ENCODE measurements around the gene NLRP7.
"Not testable (repeated sequence)": the region's sequence is repeated elsewhere in the genome, so short reads cannot be mapped to it uniquely, and the experiment has no call there.

The NLRP7 gene

DNA sequence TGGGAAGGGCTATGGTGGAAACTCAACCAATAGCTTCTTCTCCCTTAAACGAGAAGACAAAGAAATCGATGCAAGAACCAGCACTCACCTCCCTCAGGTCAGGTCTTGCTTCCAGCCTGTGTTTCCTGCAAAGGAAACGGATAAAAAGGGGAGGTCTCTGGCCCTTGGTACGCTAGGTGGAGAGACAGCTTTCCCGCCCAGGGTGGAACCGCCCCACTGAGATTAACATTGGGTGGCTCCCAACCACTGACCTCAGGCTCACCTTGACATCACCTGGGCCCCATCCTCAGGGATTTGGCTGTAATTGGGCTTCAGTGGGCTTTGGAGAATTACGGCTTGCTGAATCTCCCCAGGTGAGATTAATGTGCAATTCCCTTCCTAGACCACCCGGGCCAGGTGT lies at the start of gene NLRP7:
TSS of gene NLRP7 (minus strand) at position 150 of the 400 bp plus-strand sequence.
- DNase-seq, result no peak

DNA sequence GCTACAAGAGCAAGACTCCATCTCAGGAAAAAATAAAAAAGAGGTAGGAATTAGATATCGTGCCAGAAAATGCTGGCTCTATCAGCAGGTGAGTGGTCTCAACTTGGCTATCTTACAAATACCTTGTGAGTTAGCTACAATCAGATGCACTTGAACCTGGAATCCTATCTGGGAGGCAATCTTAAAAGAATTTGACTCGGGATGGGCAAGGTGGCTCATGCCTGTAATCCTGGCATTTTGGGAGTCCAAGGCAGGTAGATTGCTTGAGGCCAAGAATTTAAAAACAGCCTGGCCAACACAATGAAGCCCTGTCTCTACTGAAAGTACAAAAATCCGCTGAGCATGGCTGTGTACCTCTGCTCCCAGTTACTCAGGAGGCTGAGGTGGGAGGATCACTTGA lies 48.2 kb upstream of the NLRP7 start:
- DNase-seq, result no peak

DNA sequence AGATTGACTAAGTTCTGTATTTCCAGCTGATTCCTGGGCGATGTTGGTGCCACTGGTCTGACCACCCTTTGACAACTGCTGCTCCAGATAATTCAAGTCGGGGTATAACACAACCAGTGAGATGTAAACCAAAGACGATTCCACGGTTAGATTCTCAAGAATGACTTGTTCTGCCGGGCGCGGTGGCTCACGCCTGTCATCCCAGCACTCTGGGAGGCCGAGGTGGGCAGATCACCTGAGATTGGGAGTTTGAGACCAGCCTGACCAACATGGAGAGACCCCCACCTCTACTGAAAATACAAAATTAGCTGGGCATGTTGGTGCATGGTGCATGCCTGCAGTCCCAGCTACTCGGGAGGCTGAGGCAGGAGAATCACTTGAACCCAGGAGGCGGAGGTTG lies 42.2 kb upstream of the NLRP7 start:
- not testable (repeated sequence) for DNase-seq

DNA sequence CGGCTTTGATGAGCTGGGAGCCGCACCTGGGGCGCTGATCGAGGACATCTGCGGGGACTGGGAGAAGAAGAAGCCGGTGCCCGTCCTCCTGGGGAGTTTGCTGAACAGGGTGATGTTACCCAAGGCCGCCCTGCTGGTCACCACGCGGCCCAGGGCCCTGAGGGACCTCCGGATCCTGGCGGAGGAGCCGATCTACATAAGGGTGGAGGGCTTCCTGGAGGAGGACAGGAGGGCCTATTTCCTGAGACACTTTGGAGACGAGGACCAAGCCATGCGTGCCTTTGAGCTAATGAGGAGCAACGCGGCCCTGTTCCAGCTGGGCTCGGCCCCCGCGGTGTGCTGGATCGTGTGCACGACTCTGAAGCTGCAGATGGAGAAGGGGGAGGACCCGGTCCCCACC lies 35.2 kb upstream of the NLRP7 start:
- not testable (repeated sequence) for DNase-seq

DNA sequence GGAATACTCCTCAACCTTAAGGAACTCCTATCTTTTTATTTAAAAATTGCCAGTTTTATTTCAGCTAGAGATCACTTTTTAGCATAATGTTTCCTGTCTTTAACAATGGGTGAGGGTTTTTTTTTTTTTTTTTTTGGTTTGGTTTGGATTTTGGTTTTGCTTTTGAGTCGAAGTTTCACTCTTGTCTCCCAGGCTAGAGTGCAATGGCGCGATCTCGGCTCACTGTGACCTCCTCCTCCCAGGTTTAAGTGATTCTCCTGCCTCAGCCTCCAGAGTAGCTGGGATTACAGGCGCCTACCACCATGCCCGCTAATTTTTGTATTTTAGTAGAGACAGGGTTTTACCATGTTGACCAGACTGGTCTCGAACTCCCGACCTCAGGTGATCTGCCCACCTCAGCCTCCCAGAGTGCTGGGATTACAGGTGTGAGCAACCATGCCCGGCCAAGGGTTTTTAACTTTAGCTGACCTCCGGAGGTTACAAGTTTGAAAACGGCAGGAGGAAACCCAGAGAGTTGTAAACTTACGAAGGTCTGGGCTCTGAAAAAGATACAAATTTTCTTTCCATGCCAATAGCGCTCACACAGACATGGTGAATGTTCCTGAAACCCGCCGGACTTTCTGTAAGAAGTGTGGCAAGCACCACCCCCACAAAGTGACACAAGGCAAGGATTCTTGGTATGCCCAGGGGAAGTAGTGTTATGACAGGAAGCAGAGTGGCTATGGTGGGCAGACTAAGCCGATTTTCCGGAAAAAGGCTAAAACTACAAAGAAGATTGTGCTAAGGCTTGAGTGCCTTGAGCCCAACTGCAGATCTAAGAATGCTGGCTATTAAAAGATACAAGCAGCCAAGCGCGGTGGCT lies 26.1 kb upstream of the NLRP7 start:
- DNase-seq, result not testable (repeated sequence)

DNA sequence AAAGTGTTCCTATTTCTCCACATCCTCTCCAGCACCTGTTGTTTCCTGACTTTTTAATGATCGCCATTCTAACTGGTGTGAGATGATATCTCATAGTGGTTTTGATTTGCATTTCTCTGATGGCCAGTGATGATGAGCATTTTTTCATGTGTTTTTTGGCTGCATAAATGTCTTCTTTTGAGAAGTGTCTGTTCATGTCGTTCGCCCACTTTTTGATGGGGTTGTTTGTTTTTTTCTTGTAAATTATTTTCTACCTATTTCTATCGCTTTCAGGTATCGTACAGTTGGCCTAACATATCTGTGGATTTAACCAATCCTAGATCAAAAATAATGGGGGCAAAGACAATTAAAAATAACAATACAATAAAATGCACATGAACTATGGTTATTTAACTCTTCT lies 24.1 kb upstream of the NLRP7 start:
- DNase-seq, result not testable (repeated sequence)

DNA sequence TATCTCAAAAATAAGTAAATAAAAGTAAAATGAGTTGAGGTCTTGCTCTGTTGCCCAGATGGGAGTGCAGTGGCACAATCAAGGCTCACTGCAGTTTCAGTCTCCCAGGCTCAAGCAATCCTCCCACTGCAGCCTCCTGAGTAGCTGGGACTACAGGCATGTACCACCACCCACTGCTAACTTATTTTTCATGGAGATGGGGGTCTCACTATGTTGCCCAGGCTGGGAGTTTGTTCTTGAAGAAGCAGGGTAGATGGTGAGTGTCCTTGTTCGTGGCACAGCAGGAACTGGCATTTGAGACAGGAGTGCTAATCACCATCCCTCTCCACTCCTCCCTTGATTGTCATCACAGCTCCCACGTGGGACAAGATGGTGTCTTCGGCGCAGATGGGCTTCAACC lies 22.3 kb upstream of the NLRP7 start:
- DNase-seq, result no peak

DNA sequence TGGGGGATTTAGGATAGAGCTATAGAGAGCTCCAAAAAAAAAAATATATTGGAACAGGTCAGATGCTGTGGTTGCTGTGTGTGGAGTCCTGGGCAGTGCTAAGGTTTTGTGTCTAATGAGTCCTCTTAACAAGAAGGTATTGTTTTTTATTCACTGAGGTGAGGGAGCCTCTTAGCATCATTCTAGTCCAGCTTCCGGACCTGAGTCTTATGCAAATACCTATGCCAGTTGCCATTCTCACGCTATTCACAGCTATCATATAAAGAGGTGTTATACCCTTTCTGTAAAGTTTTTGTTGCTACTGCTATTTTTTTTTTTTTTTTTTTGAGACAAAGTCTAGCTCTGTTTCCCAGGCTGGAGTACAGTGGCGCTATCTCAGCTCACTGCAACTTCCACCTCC lies 20.3 kb upstream of the NLRP7 start:
- DNase-seq, result no peak

DNA sequence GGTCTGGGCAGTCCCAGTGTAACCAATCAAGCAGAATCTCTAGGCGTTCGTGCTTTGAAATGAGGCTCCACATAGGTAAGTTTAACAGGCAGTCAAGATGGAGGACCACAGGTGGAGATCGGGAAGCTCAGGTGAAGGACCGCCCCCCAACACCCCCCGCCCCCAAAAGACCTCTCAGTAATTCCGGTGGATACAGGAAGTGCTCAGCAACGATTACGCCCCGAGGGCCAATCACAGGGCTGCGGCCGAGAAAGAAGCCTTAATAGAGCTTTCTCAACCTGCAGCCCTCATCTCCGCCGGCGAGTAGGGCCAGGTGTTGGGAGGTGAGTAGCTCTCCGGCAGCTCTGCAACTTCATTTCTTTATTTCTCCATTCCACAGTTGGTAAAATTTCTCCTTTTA lies 17.7 kb upstream of the NLRP7 start:
- DNase-seq, result not testable (repeated sequence)

DNA sequence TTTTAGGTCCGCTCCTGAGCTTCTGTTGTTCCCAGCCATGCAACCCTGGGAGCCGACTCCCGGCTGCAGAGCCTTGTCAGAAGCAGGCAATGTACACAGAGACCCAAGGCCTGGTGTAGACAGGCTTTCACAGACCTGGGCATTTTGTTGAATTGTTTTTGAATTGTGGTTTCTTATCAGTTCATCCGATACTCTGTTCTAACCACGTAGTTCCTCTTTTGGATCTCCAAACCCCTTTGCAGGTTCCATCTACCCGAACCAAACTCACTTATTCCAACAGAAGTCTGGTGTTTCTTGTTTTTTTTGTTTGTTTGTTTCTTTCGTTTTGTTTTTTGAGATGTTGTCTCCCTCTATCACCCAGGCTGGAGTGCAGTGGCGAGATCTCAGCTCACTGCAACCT lies 12.5 kb upstream of the NLRP7 start:
- DNase-seq, result no peak

DNA sequence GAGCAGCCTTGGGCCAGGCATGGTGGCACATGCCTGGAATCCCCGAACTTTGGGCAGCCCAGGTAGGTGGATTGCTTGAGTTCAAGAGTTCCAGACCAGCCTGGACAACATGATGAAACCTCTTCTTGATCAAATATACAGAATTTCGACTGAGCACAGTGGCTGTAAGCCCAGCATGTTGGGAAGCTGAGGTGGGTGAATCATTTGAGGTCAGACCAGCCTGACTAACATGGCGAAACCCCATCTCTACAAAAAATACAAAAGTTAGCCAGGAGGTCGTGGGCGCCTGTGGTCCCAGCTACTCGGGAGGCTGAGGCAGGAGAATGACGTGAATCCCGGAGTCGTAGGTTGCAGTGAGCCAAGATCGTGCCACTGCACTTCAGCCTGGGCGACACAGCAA lies 8.0 kb upstream of the NLRP7 start:
- DNase-seq, result no peak

DNA sequence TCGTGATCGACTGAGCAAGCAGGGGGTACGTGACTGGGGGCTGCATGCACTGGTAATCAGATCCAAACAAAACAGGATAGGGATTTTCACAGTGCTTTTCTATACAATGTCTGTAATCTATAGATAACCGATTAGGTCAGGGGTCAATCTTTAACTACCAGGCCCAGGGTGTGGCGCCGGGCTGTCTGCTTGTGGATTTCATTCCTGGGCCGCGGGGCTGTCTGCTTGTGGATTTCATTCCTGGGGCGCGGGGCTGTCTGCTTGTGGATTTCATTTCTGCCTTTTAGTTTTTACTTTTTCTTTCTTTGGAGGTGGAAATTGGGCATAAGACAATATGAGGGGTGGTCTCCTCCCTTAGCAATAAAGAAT lies 6.0 kb upstream of the NLRP7 start:
- not testable (repeated sequence) for DNase-seq

DNA sequence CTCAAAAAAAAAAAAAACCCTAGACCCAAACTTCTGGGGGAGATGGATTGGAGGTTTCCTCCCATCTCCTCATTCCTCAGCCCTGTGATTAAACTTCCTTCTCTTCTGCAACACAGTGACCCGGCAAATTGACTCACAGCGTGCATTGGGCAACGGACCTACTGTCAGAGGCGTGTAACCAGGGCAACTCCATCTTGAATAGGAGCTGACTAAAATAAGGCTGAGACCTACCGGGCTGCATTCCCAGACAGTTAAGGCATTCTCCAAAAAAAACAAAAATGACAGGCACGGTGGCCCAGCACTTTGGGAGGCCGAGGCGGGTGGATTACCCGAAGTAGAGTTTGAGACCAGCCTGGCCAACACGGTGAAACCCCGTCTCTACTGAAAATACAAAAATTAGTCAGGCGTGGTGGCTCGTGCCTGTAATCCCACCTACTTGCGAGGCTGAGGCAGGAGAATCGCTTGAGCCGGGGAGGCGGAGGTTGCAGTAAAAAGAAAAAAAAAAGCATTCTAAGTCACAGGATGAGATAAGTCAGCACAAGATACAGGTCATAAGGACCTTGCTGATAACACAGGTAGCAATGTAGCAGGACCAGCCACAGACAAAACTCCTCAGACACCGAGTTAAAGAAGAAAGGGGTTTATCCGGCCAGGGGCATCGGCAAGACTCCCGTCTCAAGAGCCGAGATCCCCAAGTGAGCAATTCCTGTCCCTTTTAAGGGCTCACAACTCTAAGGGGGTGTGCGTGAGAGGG lies 5.4 kb upstream of the NLRP7 start:
- peak; percentile 11 for DNase-seq

DNA sequence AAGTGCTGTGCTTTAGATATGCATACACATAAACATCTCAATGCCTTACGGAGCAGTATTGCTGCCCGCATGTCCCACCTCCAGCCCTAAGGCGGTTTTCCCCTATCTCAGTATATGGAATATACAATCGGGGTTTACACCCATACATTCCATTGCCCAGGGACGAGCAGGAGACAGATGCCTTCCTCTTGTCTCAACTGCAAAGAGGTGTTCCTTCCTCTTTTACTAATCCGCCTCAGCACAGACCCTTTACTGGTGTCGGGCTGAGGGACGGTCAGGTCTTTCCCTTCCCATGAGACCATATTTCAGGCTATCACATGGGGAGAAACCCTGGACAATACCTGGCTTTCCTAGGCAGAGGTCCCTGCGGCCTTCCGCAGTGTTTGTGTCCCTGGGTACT lies 3.2 kb upstream of the NLRP7 start:
- DNase-seq, result not testable (repeated sequence)

DNA sequence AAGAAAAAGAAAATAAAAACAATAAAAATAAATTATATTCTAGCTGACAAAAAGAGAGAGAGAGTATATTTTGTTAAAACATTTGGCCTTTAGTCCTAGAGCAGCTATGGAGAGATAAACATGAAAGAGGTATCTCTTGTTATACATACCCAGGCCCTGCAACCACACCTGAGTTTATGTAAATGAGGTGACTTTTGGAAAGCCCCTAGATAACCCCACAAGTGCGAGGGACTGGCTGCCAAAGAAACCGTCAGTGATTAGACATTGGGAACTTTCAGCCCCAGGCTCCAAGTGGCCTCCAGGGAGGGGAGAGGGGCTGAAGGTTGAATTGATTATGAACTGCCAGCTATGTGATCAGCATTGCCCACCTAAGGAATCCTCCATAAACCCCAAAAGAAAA lies 2.1 kb upstream of the NLRP7 start:
- no peak for DNase-seq

DNA sequence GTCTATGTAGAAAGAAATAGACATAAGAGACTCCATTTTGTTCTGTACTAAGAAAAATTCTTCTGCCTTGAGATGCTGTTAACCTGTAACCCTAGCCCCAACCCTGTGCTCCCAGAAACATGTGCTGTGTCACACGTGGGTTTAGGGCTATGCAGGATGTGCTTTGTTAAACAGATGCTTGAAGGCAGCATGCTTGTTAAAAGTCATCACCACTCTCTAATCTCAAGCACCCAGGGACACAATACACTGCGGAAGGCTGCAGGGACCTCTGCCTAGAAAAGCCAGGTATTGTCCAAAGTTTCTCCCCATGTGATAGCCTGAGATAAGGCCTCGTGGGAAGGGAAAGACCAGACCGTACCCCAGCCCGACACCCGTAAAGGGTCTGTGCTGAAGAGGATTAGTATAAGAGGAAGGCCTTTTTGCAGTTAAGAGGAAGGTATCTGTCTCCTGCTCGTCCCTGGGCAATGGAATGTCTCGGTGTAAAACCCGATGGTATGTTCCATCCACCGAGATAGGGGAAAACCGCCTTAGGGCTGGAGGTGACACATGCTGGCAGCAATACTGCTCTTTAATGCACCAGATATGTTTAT lies 3.5 kb downstream of the NLRP7 start:
- not testable (repeated sequence) for DNase-seq

DNA sequence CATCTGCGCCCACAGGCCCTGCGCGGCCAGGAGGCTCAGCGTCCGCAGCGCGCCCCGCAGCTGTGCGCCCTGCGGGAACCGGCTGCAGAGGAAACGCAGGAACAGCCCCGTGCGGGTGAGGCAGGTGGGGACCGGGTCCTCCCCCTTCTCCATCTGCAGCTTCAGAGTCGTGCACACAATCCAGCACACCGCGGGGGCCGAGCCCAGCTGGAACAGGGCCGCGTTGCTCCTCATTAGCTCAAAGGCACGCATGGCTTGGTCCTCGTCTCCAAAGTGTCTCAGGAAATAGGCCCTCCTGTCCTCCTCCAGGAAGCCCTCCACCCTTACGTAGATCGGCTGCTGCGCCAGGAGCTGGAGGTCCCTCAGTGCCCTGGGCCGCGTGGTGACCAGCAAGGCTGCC lies 7.8 kb downstream of the NLRP7 start:
- not testable (repeated sequence) for DNase-seq

DNA sequence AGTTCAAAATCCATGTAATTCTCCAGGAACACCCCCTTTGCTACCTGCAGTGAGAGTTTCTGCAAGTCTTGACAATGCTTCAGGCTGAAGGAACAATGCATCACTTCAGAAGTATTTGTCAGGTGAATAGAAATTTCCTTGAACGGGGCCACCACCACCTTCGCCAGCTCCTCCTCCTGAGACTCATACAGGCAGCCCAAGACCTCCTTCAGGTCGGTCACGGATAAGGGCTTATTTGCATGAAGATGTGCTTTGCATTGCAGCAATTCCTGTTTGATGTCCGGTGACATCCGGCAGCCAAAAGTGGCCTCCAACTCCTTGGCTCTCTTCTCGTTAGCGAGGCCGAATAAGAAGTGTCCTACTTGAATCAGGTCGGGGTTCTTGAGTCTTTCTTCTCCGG lies 8.4 kb downstream of the NLRP7 start:
- no peak for DNase-seq

DNA sequence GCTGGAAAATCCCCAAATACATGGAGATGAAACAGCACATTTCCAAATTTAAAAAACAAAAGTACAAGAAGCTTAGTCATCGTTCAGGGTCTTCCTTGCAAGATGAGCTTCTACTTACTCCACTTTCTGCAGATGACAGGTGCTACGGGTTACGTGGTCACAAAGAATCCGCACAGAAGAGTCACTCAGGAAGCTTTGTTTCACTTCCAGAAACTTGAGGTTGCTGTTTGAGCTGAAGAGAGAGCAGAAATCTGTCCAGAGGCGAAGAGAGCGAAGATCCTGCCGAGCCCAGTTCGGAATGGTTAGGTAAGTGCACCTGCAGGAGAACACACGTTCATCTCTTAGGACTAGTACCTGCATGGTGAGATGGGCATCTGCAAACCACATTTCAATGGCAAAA lies 9.4 kb downstream of the NLRP7 start:
- no peak for DNase-seq

DNA sequence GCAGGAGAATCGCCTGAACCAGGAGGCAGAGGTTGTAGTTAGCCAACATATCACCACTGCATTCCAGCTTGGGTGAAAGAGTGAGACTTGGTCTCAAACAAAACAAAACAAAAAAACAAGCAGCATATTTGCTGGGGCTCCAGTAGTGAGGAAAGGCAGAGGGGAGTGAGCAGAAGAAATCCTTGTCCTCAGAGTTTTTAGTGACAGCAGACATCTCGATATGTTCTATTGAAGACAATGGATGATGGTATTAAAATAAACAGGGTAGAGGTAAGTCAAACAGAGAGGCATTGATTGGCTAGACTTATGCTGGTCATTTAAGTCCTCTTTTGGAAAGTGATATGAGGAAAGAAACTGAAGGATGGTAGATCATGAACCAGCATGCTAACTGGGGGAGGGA lies 19.0 kb downstream of the NLRP7 start:
- DNase-seq, result no peak

DNA sequence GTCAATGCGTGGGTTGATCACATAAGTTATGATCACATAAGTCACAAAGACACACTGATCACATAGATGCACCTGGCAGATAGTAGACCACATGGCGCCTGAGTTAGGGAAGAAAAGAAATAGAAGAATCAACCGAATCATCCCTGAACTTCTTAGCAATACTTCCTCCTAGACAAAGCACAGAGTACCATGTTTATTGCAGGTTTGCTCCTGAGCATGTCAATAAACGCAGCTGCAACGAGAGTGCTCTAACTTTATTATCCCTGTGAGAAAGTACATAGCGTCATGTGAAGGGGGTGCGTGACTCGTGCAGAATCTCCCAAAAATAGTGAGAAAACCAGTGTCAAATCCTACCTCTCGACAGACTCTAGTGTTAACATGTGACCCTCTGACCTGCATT lies 24.1 kb downstream of the NLRP7 start:
- no peak for DNase-seq

DNA sequence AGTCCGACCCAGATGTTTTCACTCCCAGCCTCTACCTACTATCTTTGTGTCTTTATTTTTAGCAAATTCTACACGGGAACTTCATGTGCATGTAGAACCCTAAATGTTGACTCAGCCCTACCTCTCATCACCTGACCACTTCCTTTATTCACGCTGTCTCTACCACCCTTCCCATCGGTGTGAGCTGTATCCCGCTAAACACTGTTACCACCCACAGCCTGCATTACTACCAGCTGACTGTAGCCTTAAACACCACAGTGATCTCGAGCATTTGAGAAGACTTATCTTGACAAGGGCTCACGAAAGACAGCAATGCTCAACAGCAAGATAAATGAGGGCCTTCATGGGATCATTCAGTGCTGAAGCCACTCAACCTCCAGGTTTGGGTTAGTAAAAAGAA lies 26.2 kb downstream of the NLRP7 start:
- no peak for DNase-seq

DNA sequence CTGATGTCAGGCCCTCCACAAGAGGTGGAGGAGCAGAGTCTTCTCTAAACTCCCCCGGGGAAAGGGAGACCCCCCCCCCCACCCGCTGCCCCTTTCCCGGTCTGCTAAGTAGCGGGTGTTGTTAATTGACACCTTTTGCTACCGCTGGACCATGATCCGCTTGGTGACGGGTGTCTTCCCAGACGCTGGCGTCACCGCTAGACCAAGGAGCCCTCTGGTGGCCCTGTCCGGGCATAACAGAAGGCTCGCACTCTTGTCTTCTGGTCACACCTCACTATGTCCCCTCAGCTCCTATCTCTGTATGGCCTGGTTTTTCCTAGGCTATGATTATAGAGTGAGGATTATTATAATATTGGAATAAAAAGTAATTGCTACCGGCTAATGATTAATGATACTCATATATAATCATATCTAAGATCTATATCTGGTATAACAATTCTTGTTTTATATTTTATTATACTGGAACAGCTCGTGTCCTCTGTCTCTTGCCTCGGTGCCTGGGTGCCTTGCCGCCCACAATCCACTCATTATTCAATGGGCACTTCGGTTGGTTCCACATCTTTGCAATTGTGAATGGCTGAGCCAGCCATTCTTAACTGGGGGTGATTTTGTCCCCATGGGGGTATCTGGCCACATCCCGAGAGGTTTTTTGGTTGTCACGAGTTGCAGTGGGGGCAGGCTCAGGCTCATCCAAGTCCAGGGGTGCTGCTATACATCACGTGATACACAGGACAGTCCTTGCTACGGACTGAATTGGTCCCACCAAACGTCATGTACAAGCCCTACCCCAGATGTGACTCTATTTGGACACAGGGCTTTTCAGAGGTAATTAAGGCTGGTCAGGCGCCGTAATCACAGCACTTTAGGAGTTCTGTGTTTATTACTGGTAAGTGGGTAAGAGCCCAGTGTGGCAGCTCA lies 27.4 kb downstream of the NLRP7 start:
- not testable (repeated sequence) for DNase-seq
